Kasumi-1 (cell line): ENCODE measurements around the gene ADAMTS17.
A peak's percentile ranks its signal among the peaks of the same experiment; 100 is the strongest.
"Not testable (repeated sequence)": the region's sequence is repeated elsewhere in the genome, so short reads cannot be mapped to it uniquely, and the experiment has no call there.

Source experiments
- DNase-seq, 2 experiments: peaks; one replicate each; lab custom pipeline; 2025; lab: John Stamatoyannopoulos, UW

Gene ADAMTS17

GRCh38 chr15:100339451-100339850 lies 2.3 kb downstream of the ADAMTS17 start:
- not testable (repeated sequence) for DNase-seq

GRCh38 chr15:100338971-100339444 lies 2.8 kb downstream of the ADAMTS17 start:
- DNase-seq, result peak; percentile 92 to 93

DNA sequence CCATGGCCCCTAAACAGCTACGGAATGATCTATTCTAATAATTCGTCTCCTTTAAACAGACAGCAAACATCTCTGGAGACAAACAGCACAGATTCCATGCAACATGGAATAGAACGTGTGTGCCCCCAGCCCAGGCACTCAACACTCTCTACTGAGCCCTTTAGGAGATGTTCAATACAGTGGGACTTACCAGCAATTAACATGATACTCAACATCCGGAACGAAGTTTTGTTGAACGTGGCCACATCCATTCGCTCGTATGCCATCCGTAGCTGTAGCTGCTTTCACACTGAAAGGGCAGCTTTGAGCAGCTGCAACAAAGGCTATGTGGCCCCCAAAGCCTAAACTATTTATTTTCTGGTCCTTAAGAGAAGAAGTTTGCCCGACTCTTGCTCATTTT lies 3.5 kb downstream of the ADAMTS17 start:
- DNase-seq, result no peak

GRCh38 chr15:100337096-100338044 lies 4.4 kb downstream of the ADAMTS17 start:
- no peak for DNase-seq

- DNase-seq, result no peak
These were observed 5.7 kb downstream of the ADAMTS17 start for GRCh38 chr15:100336061-100336460.

GRCh38 chr15:100335335-100335999 lies 6.3 kb downstream of the ADAMTS17 start:
- DNase-seq, result no peak

GRCh38 chr15:100334905-100335304 lies 6.9 kb downstream of the ADAMTS17 start:
- no peak for DNase-seq

DNA sequence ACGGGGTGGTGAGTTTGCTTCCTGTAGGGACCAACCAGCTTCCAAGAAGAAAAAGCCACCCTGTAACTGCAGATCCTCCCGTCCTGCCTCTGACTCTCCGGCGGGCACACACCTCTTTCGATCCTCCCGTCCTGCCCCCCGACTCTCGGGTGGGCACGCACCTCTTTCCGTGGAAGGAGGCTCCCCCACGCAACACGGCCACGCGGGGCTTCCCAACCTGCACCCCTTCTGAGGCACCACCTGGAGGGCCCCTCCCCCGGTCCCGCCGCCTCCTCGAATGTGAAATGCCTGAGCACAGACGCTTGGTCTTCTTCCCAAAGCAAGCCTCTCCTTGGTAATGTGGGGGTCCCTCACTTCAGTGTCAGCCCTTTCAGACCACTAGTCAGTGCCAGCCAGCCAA lies 7.3 kb downstream of the ADAMTS17 start:
- DNase-seq, result no peak

DNA sequence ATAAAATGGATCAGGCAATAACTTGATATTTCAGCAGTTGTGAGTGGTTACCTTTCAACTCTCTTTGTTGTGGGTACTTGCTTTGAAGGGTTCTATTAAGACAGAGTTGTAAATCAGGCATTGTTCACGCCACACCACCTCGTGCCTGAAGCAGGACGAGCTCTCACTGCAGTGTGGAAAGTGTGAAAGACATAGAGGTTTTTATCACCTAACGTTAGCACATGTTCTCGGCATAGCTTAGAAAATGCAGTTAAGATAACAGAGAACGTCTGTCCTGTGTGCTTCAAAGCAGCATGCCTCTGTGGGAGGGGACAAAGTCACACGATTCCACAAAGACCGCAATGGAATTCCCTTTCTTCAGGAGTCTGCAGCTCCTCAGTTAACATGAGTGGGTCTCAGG lies 7.8 kb downstream of the ADAMTS17 start:
- DNase-seq, result no peak

DNA sequence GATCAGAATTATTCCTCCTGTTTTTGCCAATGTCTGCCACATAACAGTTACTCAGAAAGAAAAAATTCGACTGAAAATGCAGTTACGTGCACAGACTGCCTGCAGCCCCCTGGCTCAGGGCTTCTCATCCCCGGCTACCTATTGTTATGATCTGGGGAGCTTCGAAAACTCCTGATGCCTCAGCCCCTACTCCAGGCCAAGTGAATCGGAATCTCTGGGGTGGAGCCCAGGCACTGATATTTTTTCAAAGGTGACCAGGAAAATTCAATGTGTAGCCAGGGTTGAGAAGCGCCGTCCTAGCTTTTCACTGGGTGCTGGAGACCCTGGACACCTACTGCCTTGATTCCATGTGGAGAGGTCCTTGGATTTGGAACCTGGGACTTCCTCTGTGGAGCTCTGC lies 8.5 kb downstream of the ADAMTS17 start:
- DNase-seq, result no peak

GRCh38 chr15:100332721-100333120 lies 9.1 kb downstream of the ADAMTS17 start:
- DNase-seq, result no peak

DNA sequence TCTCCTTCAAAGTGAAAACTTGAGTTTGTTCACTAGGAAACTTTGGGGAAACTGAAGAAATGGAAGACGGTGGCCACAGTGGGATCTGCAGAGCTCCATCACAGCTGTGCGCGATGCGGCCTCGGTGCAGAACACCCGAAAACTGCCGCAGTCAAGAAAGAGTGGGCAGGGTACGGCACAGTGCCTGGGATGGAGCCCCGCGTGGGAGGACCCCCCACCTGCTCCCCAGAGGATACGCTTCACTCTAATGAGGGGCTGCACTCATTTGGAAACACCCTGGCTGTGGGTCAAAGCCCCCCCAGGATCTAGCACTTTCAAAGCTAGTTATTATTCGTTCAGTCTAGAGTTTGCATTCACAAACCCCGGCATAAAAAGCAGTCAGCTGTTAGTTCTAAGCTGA lies 9.5 kb downstream of the ADAMTS17 start:
- DNase-seq, result no peak

- peak; percentile 16 to 24 for DNase-seq
These were observed 11.1 kb downstream of the ADAMTS17 start for GRCh38 chr15:100330629-100331215.

DNA sequence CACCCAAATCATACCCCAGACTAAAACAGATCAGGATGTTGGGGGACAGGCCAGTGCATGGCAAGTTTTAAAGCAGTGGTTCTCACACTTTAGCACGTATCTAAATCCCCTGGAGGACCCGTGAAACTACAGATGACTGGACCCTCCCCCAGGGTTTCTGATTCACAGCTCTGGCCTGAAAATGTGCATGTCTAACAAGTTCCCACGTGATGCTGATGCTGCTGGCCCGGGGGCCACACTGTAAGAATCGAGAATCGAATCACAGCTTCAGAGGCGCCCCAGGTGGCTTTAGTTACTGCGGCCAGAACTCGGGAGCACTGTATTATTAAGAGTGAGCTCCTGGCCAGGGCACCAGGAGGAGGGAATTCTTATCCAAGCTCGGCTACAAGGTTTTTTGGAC lies 11.6 kb downstream of the ADAMTS17 start:
- no peak for DNase-seq

- DNase-seq, result no peak
These were observed 13.0 kb downstream of the ADAMTS17 start for GRCh38 chr15:100328796-100329195.

DNA sequence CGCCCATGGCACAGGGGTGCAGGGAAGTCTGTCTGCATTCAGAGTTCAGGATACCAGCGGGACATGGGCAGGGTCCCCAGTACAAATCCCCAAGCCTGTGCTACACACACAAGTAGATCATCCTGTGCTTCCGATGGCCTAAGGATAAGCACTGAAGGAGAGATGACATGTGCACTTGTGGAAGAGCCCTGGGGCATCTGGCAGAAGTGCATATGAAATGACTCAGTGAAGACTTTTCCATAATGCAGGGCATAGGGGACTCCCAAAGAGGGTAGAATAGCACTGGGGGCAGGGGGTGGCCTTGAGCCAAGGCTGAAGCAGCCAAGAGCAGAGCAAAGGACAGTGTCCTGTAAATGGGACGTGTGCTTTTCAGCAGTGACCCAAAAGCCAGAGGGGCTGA lies 22.9 kb downstream of the ADAMTS17 start:
- no peak for DNase-seq

DNA sequence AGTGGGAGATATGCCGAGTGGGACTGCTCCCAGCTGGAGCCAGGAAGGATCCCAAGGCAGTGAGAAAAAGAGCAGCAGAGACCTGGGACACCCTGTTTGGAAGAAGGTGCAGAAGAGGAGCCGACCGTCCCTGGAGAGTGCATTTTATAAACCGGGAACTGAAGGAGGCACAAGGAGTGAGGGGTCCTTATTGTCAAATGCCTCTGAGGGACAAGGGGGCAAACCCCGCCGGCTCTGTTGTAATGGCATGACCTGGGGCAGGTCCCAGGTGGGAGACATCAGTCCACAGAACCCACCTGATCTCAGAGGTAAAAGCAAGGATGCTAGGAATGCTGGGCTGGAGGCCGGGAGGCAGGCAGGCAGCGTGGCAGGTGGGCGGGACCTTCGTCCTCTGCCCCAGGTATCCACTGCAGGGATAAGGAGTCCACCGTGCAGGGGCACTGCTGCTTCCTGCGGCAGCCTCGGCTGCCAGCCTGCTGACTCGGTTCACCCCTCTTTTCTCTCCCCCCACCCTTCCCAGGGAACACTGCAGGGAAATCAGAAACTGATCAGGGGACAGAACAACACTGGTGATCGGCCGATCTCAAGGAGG lies 26.9 kb downstream of the ADAMTS17 start:
- DNase-seq, result no peak

DNA sequence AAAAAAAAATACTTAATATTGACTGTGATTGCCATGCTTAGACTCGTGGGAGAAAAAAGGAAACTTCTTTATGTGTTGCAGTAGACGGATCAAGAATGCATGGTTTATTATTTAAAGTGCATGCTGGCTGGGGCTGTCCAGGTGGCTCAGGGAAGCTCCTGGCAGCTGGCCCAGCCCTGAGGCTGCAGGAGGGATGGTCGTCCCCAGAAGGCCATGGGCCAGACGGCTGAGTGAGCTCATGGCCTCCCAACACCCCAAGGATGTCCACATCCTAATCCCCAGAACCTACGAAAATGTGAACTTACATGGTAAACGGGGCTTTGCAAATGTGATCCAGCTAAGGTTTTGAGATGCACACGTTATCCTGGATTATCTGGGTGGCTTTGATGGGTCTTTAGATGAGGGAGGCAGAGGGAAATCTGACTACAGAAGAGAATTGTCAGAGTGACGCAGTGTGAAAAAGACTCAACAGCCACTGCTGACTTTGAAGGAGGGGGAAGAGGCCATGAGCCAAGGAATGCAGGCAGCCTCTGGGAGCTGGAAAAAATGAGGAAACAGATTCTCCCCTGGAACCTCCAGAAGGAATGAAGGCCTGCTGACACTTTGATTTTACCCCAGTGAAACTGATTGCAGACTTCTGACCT lies 29.8 kb downstream of the ADAMTS17 start:
- no peak for DNase-seq

DNA sequence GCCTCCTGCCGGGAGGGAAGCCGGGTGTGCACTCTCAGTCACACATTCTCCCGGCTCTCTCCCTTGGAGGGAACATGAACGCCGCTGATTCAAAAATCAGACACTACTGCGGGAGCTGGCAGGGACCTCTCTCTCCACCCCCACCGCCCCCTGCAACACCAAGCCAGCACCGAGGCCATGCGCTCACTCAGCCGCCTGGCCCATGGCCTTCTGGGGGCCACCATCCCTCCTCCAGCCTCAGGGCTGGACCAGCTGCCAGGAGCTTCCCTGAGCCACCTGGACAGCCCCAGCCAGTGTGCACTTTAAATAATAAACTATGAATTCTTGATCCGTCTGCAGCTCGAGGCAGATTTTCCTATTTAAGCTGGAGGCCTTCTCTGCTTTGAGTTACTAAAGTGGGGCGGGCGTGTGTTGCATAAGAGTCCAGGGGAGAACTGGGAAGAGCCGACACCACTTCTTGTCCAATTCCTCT lies 30.6 kb downstream of the ADAMTS17 start:
- DNase-seq, result no peak

DNA sequence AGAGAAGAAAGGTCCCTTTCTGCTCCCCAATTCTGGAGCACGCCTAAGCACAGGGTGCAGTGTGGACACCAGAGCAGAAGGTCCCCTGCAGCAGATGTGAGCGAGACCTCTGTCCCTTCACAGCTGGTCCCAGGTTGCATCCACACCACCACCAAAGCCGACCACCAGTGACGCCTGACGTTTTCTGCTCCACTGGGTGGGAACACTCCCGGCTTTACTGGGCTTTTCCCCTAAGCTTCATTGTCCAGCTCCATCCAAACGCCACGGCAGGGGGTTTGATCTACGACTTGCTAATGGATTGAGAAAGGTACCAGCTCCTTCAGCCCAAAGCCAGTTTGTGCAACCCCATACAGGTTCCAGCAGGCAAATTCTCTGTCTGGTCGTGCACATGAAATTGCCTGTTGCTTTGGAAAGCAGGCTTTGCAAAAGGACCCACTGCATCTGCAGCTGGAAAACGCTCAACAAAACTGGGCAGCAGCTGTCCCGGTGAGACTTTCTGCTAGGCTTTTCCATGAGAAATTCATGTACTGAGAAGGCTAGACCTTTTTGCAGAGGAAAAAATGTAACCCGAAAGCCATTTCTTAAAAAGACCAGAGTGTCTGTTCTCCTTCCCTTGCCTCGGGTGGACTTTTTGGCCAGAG lies 31.1 kb downstream of the ADAMTS17 start:
- no peak for DNase-seq

GRCh38 chr15:100310041-100310405 lies 31.8 kb downstream of the ADAMTS17 start:
- no peak for DNase-seq
